GM19463 (cell line): ENCODE results near the gene GPR78.

Experiments
- ATAC-seq: cut with Tn5 transposase; IDR thresholded peaks from one replicate; pipeline ENCODE4 v1.9.1; 2021; ENCODE audit warnings: mild to moderate bottlenecking, moderate library complexity; ENCODE audit not compliant: unreplicated experiment

The GPR78 gene

DNA sequence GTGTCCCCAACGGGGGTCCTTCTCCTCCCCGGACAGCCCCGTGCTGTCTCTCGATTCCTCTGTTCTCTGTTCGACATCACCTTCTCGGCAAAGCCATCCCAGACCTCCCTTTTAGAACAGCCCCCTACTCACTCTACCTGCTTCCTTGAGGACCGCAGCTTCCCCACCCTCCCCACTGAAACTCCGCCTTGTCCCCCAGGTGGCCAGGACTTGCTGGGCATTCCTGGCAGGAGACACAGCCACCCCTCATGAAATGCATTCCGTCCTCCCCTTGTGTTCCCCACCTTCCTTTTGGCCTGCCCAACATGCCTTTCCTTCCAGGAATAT is 34.8 kb upstream of the GPR78 start:
- no peak for ATAC-seq

DNA sequence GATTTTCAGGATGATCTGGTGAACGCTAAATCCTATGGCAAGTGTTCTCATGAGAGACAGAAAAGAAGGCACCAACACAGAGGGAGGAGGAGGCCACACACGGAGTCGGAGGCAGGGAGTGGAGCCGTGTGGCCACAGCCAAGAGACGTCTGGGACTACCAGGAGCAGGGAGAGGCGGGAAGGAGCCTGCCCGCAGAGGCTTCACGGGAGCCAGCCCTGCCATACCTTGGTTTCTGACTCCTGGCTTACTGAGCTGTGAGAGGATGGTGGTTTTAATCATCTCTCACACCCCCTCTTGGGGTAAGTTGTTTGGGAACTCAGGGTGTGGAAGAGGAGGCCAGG is 33.5 kb upstream of the GPR78 start:
- ATAC-seq: no peak

GRCh38 chr4:8547108-8547911 is 32.9 kb upstream of the GPR78 start:
- ATAC-seq: no peak

DNA sequence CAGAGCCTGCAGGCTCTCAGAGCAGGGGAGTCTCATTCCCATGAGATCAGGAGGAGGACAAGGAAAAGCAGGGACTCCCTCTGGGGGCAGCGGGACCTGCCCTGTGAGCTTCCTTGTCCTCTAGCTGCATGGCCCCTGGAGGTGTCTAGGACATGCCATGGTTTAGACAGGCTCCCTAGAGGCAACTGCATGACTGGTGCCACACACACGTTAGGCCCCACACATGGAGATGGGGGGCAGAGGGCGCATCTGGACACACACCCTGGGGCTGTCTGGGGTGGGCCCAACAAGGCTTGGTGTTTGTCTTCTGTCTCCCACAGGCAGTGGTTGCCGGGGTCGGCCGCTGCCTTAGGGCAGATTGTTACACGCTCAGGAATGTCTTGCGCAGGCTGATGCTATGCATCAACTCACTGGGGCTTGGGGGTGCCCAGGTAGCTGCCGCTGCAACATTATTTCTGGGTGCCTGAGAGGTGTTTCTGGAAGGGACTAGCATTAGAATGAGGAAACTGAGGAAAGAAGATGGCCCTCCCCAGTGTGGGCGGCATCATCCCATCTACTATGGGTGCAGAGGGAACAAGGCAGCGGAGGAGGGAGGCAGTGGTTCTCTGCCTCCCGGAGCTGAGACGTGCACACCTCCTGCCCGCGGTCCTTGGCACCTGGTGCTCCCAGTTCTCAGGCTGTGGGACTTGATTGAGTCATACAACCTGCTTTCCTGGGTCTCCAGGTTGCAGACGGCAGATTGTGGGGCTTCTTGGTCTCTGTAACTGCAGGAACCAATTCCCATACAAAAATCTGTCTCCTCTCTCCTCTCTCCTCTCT is 32.1 kb upstream of the GPR78 start:
- no peak for ATAC-seq

GRCh38 chr4:8548731-8549351 is 31.4 kb upstream of the GPR78 start:
- ATAC-seq: no peak

DNA sequence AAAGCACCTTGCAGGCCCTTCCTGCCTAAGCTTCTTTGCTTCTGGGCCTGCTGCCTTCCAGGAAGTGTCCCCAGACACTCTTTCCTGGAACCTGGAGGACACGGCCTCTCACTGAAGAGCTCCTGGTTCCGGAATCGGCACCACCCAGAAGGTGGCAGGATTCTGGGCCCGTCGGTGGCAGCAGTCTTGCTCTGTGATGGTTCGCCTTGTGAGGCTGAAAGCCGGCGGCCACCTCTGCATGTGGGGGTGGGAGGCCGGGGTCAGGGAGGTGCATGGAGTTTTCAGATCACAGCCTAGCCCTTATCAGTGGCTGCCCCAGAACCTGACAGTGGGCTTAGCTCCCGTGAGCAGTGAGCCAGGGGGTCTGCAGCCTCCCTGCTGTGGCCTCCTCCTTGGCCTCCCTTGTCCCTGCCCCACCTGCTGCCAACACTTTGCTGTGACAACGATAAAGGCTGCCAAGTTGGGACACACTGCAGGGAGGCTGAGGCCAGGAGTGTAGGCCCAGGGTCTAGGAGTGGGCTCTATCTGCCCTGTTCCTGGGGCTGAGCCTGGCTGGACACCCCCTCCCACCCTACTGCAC is 30.8 kb upstream of the GPR78 start:
- no peak for ATAC-seq

- no peak for ATAC-seq
Measured at GRCh38 chr4:8550691-8551090, 29.5 kb upstream of the GPR78 start.

- ATAC-seq: no peak
Measured at GRCh38 chr4:8552024-8552423, 28.2 kb upstream of the GPR78 start.

- ATAC-seq: no peak
Measured at GRCh38 chr4:8552581-8553205, 27.5 kb upstream of the GPR78 start.

GRCh38 chr4:8553216-8553615 is 27.0 kb upstream of the GPR78 start:
- no peak for ATAC-seq

DNA sequence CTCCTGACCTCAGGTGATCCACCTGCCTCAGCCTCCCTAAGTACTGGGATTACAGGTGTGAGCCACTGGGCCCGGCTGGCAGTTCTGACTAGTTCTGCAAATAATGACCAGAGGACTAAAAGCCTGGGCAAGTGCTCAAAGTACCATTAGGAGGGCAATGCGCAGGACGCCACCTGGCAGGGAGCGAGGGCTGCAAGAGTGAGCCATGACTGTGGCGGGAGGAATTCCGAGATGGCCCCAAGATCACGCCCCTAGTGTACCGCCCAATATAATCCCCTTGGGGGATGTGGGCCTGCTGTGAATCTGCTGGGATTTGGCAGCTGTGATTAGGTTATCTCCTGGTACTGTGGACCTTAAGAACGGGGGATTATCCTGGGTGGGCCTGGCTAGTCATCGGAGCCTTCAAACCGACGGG is 26.2 kb upstream of the GPR78 start:
- no peak for ATAC-seq

DNA sequence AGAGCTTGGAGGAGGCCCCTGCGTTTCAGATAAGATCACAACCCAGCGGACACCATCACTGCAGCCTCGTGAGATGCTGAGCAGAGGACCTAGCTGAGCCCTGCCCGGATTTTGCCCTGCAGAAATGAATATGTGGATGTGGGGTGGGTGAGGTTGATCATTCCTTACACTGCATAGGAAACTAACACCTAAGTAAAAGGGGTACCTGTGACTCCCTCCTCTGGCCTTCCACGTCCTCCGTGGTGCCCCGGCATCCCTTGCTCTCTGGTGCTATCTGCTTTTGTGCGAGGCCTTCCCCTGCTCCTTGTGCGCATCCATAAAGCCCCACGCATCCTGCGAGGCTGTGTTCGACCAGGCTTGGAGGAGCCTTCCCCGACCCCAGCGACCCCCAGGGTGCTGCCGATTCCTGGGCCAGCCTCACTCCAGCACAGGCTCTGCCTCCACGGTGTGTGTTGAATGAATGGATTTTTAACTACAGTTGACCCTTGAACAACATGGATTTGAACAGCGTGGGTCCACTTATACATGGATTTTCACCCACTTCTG is 25.6 kb upstream of the GPR78 start:
- ATAC-seq: no peak

GRCh38 chr4:8555716-8556115 is 24.5 kb upstream of the GPR78 start:
- no peak for ATAC-seq

DNA sequence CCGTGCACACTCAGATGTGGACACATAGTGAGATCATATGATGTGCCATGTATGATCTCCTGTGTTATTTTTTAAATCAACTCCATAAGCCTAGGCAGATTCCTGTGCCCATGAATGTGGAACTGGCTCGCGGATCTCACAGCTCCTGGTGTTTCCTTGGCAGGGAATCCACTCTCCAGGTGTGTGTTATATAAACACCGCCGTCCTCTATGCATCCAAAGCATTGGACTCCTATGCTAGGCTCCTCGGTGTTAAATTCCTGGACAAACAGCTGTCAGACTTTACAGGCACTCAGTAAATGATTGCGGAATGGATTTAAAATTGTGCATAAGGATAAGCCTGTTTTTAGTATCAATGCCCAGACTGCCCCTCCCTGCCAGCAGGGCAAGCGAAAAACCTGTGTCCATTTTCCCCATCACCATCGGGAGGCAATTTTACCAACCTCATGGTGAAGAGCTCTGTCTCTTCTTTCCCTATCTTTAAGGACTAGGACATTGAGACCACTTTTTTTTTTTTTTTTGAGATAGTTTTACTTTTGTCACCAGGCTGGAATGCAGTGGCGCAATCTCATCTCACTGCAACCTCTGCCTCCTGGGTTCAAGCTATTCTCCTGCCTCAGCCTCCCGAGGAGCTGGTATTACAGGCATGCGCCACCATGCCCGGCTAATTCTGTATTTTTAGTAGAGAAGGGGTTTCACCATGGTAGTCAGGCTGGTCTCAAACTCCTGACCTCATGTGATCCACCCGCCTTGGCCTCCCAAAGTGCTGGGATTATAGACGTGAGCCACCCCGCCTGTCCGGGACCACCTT is 23.6 kb upstream of the GPR78 start:
- no peak for ATAC-seq

DNA sequence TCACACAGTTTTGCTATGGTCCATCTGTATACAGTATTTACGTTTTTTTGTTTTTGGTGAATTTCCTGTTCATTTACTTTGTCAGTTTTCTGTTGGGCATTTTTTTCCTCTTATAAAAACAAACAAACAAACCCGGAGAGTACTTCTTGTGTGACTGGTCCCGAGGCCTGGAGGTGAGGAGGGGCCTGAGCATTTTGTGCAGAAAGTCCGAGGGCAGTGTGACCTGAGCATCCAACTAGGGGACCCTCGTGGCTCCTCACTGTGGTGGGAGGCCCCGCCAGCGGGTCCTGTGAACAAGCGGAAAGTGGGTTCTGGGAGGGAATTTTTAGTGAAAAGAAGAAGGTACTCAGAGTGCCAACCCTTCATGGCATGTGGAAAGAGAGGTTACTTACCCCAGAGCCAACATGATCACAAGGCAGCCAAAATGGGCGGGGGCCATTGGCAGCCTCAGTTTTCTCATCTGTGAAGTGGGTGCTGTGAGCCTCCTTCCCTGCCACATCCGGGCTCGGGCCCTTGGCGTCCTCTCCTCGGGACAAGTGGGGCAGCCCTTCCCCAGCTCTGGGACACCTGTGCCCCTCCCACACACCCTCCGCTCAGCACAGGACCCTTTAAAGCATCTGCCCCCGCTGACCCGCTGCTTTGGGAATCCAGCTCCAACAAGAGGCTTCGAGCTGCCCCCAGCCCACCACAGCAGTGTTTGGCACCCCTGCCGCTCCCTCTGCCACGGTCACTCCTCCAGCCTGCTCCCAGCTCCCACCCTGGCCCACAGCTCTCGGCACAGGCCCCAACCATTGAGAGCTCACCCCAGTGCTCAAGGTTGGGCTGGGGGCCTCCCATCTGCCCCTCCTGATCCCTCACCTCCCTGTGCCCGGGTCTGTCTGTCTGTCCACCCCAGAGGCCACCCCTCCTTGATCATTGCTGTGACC is 22.8 kb upstream of the GPR78 start:
- no peak for ATAC-seq

DNA sequence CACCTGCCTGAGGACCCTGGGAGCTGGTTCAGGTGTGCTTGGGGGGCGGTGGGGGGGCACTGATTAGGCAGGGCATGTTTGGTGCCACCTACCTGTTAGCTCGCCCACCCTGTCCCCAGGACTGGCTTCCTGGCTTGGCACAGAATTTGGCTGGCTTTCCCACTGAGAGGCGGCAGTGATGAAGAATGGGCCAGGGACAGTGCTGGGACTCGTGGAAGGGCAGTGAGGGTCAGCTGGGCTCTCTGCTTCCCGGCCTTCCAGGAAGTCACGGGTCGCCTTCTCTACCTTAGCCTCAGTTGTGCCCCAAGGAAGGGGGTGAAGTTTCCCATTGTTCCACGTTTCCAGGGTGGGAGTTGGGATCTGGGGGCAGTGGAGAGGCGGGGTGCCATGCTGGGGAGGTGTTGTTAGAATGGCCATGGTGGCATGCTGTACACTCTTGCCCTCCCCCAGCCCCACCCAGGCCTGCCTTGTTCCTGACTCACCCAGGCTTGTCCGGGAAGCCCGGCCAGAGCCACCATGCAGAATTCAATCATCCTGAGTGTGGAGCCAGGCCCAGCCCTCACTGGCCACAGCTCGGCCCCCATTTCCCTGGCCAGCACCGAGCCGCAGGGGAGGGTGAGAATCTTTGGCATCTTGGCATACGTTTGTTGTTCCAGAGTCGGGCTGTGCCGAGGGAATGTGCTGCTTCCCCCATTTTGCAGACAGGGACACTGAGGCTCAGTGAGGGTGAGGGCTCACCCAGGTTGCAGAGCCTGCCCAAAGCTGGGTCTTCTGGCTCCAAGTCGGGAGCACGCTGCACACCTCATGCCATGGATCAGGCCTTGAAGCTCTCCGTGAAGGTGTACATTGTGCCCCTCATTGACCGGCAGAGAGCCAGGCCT is 21.9 kb upstream of the GPR78 start:
- no peak for ATAC-seq

GRCh38 chr4:8559011-8559410 is 21.2 kb upstream of the GPR78 start:
- no peak for ATAC-seq
